Fibroblast of lung (primary cell): ENCODE results near the gene B3GNT7. TPM values are rescaled to one million over a fixed set of nuclear protein-coding genes. Genes with fewer than 3 reads are reported as not detected.
"Not testable (repeated sequence)": the region's sequence is repeated elsewhere in the genome, so short reads cannot be mapped to it uniquely, and the experiment has no call there.

ENCODE experiments used
- DNase-seq, 2 donors: peaks; one replicate each; pipeline versions ENCODE4 v3.0.0 to v3.0.0-alpha.2; 2010; ENCODE audit warnings: low read depth in 2 of 2
- H2AFZ ChIP-seq: 2 replicates; pipeline ENCODE4 v1.5.1; 2012; ENCODE audit warnings: low read length, control low read depth, inconsistent platforms
- H3K27ac ChIP-seq: 2 replicates; pipeline ENCODE4 v1.5.1; 2011; ENCODE audit warnings: low read length, control low read depth; ENCODE audit not compliant: insufficient read depth
- H3K27me3 ChIP-seq: 2 replicates; pipeline ENCODE4 v1.5.1; 2011; ENCODE audit warnings: mild to moderate bottlenecking, low read length; ENCODE audit not compliant: control insufficient read depth, insufficient read depth
- H3K36me3 ChIP-seq: 2 replicates; pipeline ENCODE4 v1.5.1; 2011; ENCODE audit warnings: low read length; ENCODE audit not compliant: control insufficient read depth, insufficient read depth
- H3K4me1 ChIP-seq: 2 replicates; pipeline ENCODE4 v1.5.1; 2011; ENCODE audit warnings: low read length; ENCODE audit not compliant: control insufficient read depth, insufficient read depth; ENCODE audit errors: extremely low read depth
- H3K4me2 ChIP-seq: 2 replicates; pipeline ENCODE4 v1.5.1; 2011; ENCODE audit warnings: low read length, control low read depth; ENCODE audit not compliant: insufficient read depth; ENCODE audit errors: extremely low read depth
- H3K4me3 ChIP-seq, 4 experiments: fragments of 200-600 bp in 1 of 4; sonication (generic) in 1 of 4; replicated peaks in 1 of 4; 2 replicates each; pipeline ENCODE4 v1.5.1; 2011 to 2016; ENCODE audit warnings: low read length in 4 of 4, low read depth in 3 of 4, mild to moderate bottlenecking in 3 of 4, control low read depth in 2 of 4, inconsistent platforms in 1 of 4, mixed read lengths in 1 of 4; ENCODE audit not compliant: insufficient read depth in 1 of 4; ENCODE audit errors: control extremely low read depth in 1 of 4
- H3K79me2 ChIP-seq: 2 replicates; pipeline ENCODE4 v1.5.1; 2012; ENCODE audit warnings: mild to moderate bottlenecking, low read length, inconsistent platforms; ENCODE audit not compliant: control insufficient read depth, insufficient read depth
- H3K9ac ChIP-seq: 2 replicates; pipeline ENCODE4 v1.5.1; 2011; ENCODE audit warnings: mild to moderate bottlenecking, low read length, control low read depth; ENCODE audit not compliant: insufficient read depth
- H3K9me3 ChIP-seq: 2 replicates; pipeline ENCODE4 v1.5.1; 2012; ENCODE audit warnings: low read depth, low read length; ENCODE audit not compliant: control insufficient read depth, insufficient read depth
- H4K20me1 ChIP-seq: 2 replicates; pipeline ENCODE4 v1.5.1; 2011; ENCODE audit warnings: low read length; ENCODE audit not compliant: control insufficient read depth, insufficient read depth; ENCODE audit errors: extremely low read depth
- CTCF ChIP-seq, 2 donors: IDR thresholded peaks in 1 of 2; conservative IDR thresholded peaks in 1 of 2; 1 replicate in 1 of 2; 2 replicates in 1 of 2; pipeline ENCODE4 v1.5.1; 2011 to 2012; ENCODE audit warnings: low read length in 2 of 2, control low read depth in 1 of 2, inconsistent platforms in 1 of 2, low read depth in 1 of 2, mild to moderate bottlenecking in 1 of 2
- EZH2 ChIP-seq: IDR thresholded peaks from 2 replicates; pipeline ENCODE4 v1.5.1; 2012; ENCODE audit warnings: low read length, control low read depth, mild to moderate bottlenecking; ENCODE audit errors: missing control alignments
- polyA plus RNA-seq, 2 donors: library from polyadenylated mRNA; depleted of rRNA in 1 of 2; stranded (reverse) in 1 of 2; unstranded in 1 of 2; fragments of >200 nt; gene quantifications; 2 replicates each; pipeline ENCODE4 v1.2.1, GENCODE V29; 2011 to 2012; ENCODE audit warnings: missing spikeins in 1 of 2
- total RNA-seq: library from RNA; depleted of rRNA; stranded (reverse); fragments of >200 nt; gene quantifications from 2 replicates; pipeline ENCODE4 v1.2.1, GENCODE V29; 2014

B3GNT7 gene
- total and polyA plus RNA-seq, 2 donors (not counting 1 experiment from before 2014, with no cell fraction given), result 0.06 to 0.17 TPM

GRCh38 chr2:231429152-231429551, 33.6 kb downstream of the B3GNT7 start:
- Histone ChIP-seq H3K27me3 (no peaks in the 10 kb centered on the region), H3K9me3 (no peaks in the 10 kb centered on the region), H3K4me2 (no peak overlapping the region), H4K20me1 (no peaks in the 10 kb centered on the region), H3K4me3 (no peak overlapping the region), H2AFZ (no peak overlapping the region), H3K36me3 (no peaks in the 10 kb centered on the region), H3K9ac (no peak overlapping the region), H3K79me2 (no peaks in the 10 kb centered on the region), H3K27ac (no peak overlapping the region), H3K4me1 (no peaks in the 10 kb centered on the region)
- no peak for DNase-seq
- no peak for TF ChIP-seq EZH2
- TF ChIP-seq CTCF (conservative IDR thresholded peaks at IDR 0.05 in 1 of 2, IDR thresholded peaks at IDR 0.05 in 1 of 2; ENCODE audit: low read depth in 1 of 2, low read length in 2 of 2), result no peak

GRCh38 chr2:231429901-231430300, 34.4 kb downstream of the B3GNT7 start:
- Histone ChIP-seq H3K36me3 (no peaks in the 10 kb centered on the region), H3K9me3 (no peaks in the 10 kb centered on the region), H3K27me3 (no peaks in the 10 kb centered on the region), H3K4me2 (no peak overlapping the region), H2AFZ (no peak overlapping the region), H3K27ac (no peak overlapping the region), H4K20me1 (no peaks in the 10 kb centered on the region), H3K9ac (no peak overlapping the region), H3K79me2 (no peaks in the 10 kb centered on the region), H3K4me1 (no peaks in the 10 kb centered on the region), H3K4me3 (no peak overlapping the region)
- DNase-seq, result no peak
- no peak for TF ChIP-seq CTCF (conservative IDR thresholded peaks at IDR 0.05 in 1 of 2, IDR thresholded peaks at IDR 0.05 in 1 of 2; ENCODE audit: low read depth in 1 of 2, low read length in 2 of 2)
- no peak for TF ChIP-seq EZH2

- not testable (repeated sequence) for H3K27ac ChIP-seq, H3K79me2 ChIP-seq, H3K36me3 ChIP-seq, H3K9ac ChIP-seq, H3K27me3 ChIP-seq, H4K20me1 ChIP-seq, H2AFZ ChIP-seq, H3K4me3 ChIP-seq, H3K4me2 ChIP-seq, H3K9me3 ChIP-seq, DNase-seq, H3K4me1 ChIP-seq
Measured at GRCh38 chr2:231430437-231430836, 34.9 kb downstream of the B3GNT7 start.
